K562 (cell line): Measurements from ENCODE around the gene RPL28. TPM values are rescaled to one million over a fixed set of nuclear protein-coding genes. Genes with fewer than 3 reads are reported as not detected.

Experiments used
- DPF2 ChIP-seq: fragments of 450-650 bp; IDR thresholded peaks from 2 replicates; pipeline ENCODE4 v1.6.1; 2016
- ELF1 ChIP-seq: fragments of 200-800 bp; sonication (Bioruptor generic); IDR thresholded peaks from 2 replicates; pipeline ENCODE4 v1.6.1; 2016; ENCODE audit warnings: missing genetic modification characterization, missing compliant biosample characterization
- HDAC1 ChIP-seq, 2 experiments: fragments of 450-650 bp; IDR thresholded peaks; 2 replicates each; pipeline ENCODE4 v1.6.1; 2016 to 2017; ENCODE audit warnings: inconsistent platforms in 1 of 2, mild to moderate bottlenecking in 1 of 2, moderate library complexity in 1 of 2
- NCOA2 ChIP-seq, 2 experiments: fragments of 450-650 bp; IDR thresholded peaks; 2 replicates each; pipeline ENCODE4 v1.6.1; 2018; ENCODE audit warnings: mild to moderate bottlenecking in 2 of 2, moderate library complexity in 1 of 2; ENCODE audit not compliant: partially characterized antibody in 2 of 2
- NCOR1 ChIP-seq: fragments of 450-650 bp; IDR thresholded peaks from 2 replicates; pipeline ENCODE4 v1.6.1; 2016; ENCODE audit warnings: mild to moderate bottlenecking, moderate library complexity
- RBBP5 ChIP-seq: fragments of 200-600 bp; sonication (generic); IDR thresholded peaks from 2 replicates; pipeline ENCODE4 v1.6.1; 2012; ENCODE audit warnings: borderline replicate concordance, mild to moderate bottlenecking, low read length, control low read depth, inconsistent platforms; ENCODE audit not compliant: insufficient read depth, poor library complexity, severe bottlenecking
- SRSF3 ChIP-seq: fragments of 200-400 bp; formaldehyde crosslinking; IDR thresholded peaks from 2 replicates; pipeline ENCODE4 v1.6.1; 2016; ENCODE audit warnings: mild to moderate bottlenecking, low read length, moderate library complexity; ENCODE audit not compliant: insufficient read depth
- STAT5A ChIP-seq: IDR thresholded peaks from 2 replicates; pipeline ENCODE4 v1.6.1; 2012; ENCODE audit warnings: low read length, inconsistent platforms, borderline replicate concordance
- XRCC3 ChIP-seq: fragments of 450-650 bp; IDR thresholded peaks from 2 replicates; pipeline ENCODE4 v1.6.1; 2017; ENCODE audit warnings: mild to moderate bottlenecking, moderate library complexity
- ZFP30 ChIP-seq: fragments of 250-450 bp; sonication (Bioruptor Pico); IDR thresholded peaks from 2 replicates; pipeline ENCODE4 v1.8.0; 2022; ENCODE audit warnings: moderate library complexity, mild to moderate bottlenecking, inconsistent platforms, borderline replicate concordance
- ZKSCAN1 ChIP-seq: fragments of 150-350 bp; IDR thresholded peaks from 2 replicates; pipeline ENCODE4 v1.6.1; 2016; ENCODE audit warnings: low read depth, low read length
- ZNF134 ChIP-seq: fragments of 250-450 bp; sonication (Bioruptor Pico); conservative IDR thresholded peaks from 2 replicates; pipeline ENCODE4 v1.4.0; 2020
- ZNF384 ChIP-seq: IDR thresholded peaks from 2 replicates; pipeline ENCODE4 v1.6.1; 2012; ENCODE audit warnings: low read depth, low read length, improper control_type of control experiment
- ZNF551 ChIP-seq: fragments of 250-450 bp; sonication (Bioruptor Pico); IDR thresholded peaks from 2 replicates; pipeline ENCODE4 v1.5.0; 2021; ENCODE audit warnings: mild to moderate bottlenecking, moderate library complexity
- ZNF57 ChIP-seq: fragments of 450-650 bp; formaldehyde crosslinking; IDR thresholded peaks from 2 replicates; pipeline ENCODE4 v1.4.0; 2020; ENCODE audit warnings: mild to moderate bottlenecking, moderate library complexity
- polyA plus RNA-seq, 8 experiments: library from polyadenylated mRNA; depleted of rRNA in 4 of 8; stranded (reverse) in 5 of 8; unstranded in 3 of 8; fragments of >200 nt; fragmentation: Nextera tagmentation in 2 of 8; fragmentation: Illumina TruSeq in 1 of 8; extraction: Ambion mirVana in 2 of 8; extraction: Trizol in 1 of 8; gene quantifications; 2 replicates each; pipeline versions ENCODE4 v1.2.1 to v1.2.3, GENCODE V29; 2011 to 2014; ENCODE audit warnings: inconsistent platforms in 1 of 8, missing spikeins in 1 of 8
- total RNA-seq, 7 experiments: library from RNA; depleted of rRNA in 6 of 7; stranded (reverse); fragments of >200 nt in 6 of 7; fragmentation: Illumina TruSeq in 2 of 7; extraction: Trizol in 2 of 7; gene quantifications; 2 replicates each; pipeline versions ENCODE4 v1.2.1 to v1.2.3, GENCODE V29; 2011 to 2021; ENCODE audit warnings: low replicate concordance in 1 of 7
- TF ChIP-seq, protein P1 (sequence below): fragments of 450-650 bp; IDR thresholded peaks from 2 replicates; pipeline ENCODE4 v1.6.1; 2016; ENCODE audit warnings: borderline replicate concordance
- TF ChIP-seq, protein P2 (sequence below): sonication (generic); formaldehyde crosslinking; IDR thresholded peaks from 2 replicates; pipeline ENCODE4 v1.8.0; 2022; ENCODE audit warnings: mild to moderate bottlenecking, missing genetic modification reagents, borderline replicate concordance
- TF ChIP-seq, protein P3 (sequence below): fragments of 450-650 bp; IDR thresholded peaks from 2 replicates; pipeline ENCODE4 v1.6.1; 2017; ENCODE audit warnings: antibody characterized with exemption, mild to moderate bottlenecking
- TF ChIP-seq, protein P4 (sequence below): fragments of 450-650 bp; IDR thresholded peaks from 2 replicates; pipeline ENCODE4 v1.6.1; 2016; ENCODE audit warnings: missing biosample characterization, missing genetic modification characterization

Gene RPL28
- total and polyA plus RNA-seq, 9 of the 15 experiments (the other 6 are each of a cell fraction or from before 2014, with no cell fraction given), result 124 to 3,106 (median 622) TPM

DNA sequence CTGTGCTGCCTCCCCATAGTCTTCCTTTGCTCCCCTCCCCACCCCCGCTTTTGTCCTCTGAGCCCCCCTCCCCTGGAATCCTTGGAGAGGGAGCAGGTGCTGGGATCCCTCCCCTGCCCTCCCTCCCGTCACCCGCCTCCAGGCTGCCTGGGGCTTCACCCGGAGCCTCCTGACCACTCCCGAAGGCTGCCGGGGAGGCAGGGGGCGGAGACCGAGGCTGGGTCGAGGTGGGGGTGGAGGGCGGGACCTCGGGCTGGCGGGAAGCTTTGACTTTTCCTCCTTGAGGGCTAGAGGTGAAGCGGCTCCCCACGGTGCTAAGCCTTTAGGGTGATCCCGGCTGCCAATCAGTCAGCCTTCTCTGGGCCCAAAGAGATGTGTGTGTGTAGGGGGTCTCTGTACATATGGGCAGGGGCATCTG is 44.6 kb upstream of the RPL28 start (continued):
- TF ChIP-seq, protein P1, sequence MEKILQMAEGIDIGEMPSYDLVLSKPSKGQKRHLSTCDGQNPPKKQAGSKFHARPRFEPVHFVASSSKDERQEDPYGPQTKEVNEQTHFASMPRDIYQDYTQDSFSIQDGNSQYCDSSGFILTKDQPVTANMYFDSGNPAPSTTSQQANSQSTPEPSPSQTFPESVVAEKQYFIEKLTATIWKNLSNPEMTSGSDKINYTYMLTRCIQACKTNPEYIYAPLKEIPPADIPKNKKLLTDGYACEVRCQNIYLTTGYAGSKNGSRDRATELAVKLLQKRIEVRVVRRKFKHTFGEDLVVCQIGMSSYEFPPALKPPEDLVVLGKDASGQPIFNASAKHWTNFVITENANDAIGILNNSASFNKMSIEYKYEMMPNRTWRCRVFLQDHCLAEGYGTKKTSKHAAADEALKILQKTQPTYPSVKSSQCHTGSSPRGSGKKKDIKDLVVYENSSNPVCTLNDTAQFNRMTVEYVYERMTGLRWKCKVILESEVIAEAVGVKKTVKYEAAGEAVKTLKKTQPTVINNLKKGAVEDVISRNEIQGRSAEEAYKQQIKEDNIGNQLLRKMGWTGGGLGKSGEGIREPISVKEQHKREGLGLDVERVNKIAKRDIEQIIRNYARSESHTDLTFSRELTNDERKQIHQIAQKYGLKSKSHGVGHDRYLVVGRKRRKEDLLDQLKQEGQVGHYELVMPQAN, result 0 out of 2 replicates have a peak, but pooled peaks have one; percentile 31
- no peak for TF ChIP-seq ZNF551 (CRISPR knock-in tag)
- TF ChIP-seq, protein P2, sequence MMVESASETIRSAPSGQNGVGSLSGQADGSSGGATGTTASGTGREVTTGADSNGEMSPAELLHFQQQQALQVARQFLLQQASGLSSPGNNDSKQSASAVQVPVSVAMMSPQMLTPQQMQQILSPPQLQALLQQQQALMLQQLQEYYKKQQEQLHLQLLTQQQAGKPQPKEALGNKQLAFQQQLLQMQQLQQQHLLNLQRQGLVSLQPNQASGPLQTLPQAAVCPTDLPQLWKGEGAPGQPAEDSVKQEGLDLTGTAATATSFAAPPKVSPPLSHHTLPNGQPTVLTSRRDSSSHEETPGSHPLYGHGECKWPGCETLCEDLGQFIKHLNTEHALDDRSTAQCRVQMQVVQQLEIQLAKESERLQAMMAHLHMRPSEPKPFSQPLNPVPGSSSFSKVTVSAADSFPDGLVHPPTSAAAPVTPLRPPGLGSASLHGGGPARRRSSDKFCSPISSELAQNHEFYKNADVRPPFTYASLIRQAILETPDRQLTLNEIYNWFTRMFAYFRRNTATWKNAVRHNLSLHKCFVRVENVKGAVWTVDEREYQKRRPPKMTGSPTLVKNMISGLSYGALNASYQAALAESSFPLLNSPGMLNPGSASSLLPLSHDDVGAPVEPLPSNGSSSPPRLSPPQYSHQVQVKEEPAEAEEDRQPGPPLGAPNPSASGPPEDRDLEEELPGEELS (CRISPR knock-in tag), result no peak
- no peak for TF ChIP-seq STAT5A
- TF ChIP-seq NCOR1, result no peak
- no peak for TF ChIP-seq ZKSCAN1
- TF ChIP-seq DPF2, result no peak
- no peak for TF ChIP-seq ZFP30 (CRISPR knock-in tag)
- TF ChIP-seq, protein P3, sequence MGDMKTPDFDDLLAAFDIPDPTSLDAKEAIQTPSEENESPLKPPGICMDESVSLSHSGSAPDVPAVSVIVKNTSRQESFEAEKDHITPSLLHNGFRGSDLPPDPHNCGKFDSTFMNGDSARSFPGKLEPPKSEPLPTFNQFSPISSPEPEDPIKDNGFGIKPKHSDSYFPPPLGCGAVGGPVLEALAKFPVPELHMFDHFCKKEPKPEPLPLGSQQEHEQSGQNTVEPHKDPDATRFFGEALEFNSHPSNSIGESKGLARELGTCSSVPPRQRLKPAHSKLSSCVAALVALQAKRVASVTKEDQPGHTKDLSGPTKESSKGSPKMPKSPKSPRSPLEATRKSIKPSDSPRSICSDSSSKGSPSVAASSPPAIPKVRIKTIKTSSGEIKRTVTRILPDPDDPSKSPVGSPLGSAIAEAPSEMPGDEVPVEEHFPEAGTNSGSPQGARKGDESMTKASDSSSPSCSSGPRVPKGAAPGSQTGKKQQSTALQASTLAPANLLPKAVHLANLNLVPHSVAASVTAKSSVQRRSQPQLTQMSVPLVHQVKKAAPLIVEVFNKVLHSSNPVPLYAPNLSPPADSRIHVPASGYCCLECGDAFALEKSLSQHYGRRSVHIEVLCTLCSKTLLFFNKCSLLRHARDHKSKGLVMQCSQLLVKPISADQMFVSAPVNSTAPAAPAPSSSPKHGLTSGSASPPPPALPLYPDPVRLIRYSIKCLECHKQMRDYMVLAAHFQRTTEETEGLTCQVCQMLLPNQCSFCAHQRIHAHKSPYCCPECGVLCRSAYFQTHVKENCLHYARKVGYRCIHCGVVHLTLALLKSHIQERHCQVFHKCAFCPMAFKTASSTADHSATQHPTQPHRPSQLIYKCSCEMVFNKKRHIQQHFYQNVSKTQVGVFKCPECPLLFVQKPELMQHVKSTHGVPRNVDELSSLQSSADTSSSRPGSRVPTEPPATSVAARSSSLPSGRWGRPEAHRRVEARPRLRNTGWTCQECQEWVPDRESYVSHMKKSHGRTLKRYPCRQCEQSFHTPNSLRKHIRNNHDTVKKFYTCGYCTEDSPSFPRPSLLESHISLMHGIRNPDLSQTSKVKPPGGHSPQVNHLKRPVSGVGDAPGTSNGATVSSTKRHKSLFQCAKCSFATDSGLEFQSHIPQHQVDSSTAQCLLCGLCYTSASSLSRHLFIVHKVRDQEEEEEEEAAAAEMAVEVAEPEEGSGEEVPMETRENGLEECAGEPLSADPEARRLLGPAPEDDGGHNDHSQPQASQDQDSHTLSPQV, result no peak
- TF ChIP-seq RBBP5, result peak; percentile 28
- 0 out of 4 replicates have a peak, but pooled peaks of 1 of the 2 experiments have one; percentile 40 for TF ChIP-seq HDAC1 (IDR thresholded peaks at IDR 0.05)
- TF ChIP-seq ELF1 (tag), result no peak
- TF ChIP-seq, protein P4, sequence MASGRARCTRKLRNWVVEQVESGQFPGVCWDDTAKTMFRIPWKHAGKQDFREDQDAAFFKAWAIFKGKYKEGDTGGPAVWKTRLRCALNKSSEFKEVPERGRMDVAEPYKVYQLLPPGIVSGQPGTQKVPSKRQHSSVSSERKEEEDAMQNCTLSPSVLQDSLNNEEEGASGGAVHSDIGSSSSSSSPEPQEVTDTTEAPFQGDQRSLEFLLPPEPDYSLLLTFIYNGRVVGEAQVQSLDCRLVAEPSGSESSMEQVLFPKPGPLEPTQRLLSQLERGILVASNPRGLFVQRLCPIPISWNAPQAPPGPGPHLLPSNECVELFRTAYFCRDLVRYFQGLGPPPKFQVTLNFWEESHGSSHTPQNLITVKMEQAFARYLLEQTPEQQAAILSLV, result no peak
- no peak for TF ChIP-seq XRCC3
- TF ChIP-seq NCOA2 (IDR thresholded peaks at IDR 0.05; ENCODE audit: partially characterized antibody in 2 of 2), result no peak
- no peak for TF ChIP-seq SRSF3
- TF ChIP-seq ZNF134 (CRISPR knock-in tag), result no peak
- TF ChIP-seq ZNF384, result no peak
- TF ChIP-seq ZNF57, result no peak
